Right atrium auricular region (tissue), 2 donors: ENCODE results near the gene PRR5. TPM values are rescaled to one million over a fixed set of nuclear protein-coding genes. Genes with fewer than 3 reads are reported as not detected.

ENCODE experiments used
- DNase-seq: peaks from one replicate; pipeline ENCODE4 v3.0.0-alpha.2; 2019; ENCODE audit warnings: low spot score
- H3K27ac ChIP-seq, 2 donors: fragments of 200-600 bp; sonication (generic); 1 replicate in 1 of 2; 2 replicates in 1 of 2; pipeline ENCODE4 v1.5.1; 2016 to 2019
- H3K27me3 ChIP-seq, 2 donors: fragments of 200-600 bp; sonication (generic); one replicate each; pipeline versions ENCODE4 v1.5.1 to v1.6.0; 2017 to 2019
- H3K36me3 ChIP-seq: fragments of 200-600 bp; sonication (generic); one replicate; pipeline ENCODE4 v1.5.1; 2016
- H3K4me1 ChIP-seq, 2 donors: fragments of 200-600 bp; sonication (generic); one replicate each; pipeline versions ENCODE4 v1.5.1 to v1.6.0; 2017 to 2019
- H3K4me3 ChIP-seq, 2 donors: fragments of 200-600 bp; sonication (generic); 1 replicate in 1 of 2; 2 replicates in 1 of 2; pipeline ENCODE4 v1.5.1; 2017 to 2019; ENCODE audit warnings: mild to moderate bottlenecking in 1 of 2, moderate library complexity in 1 of 2
- H3K9me3 ChIP-seq, 2 donors: fragments of 200-600 bp; sonication (generic); one replicate each; pipeline ENCODE4 v1.5.1; 2019
- CTCF ChIP-seq, 2 donors: fragments of 200-600 bp; sonication (generic); IDR thresholded peaks; one replicate each; pipeline ENCODE4 v1.5.1; 2019; ENCODE audit warnings: antibody characterized with exemption in 2 of 2
- total RNA-seq, 2 donors: library from RNA; depleted of rRNA; stranded (reverse); fragments of >200 nt; gene quantifications; one replicate each; pipeline ENCODE4 v1.1.0, GENCODE V29; 2016

Gene PRR5
- total RNA-seq, 2 donors from 2014 or later = 10.5 to 12.1 TPM

DNA sequence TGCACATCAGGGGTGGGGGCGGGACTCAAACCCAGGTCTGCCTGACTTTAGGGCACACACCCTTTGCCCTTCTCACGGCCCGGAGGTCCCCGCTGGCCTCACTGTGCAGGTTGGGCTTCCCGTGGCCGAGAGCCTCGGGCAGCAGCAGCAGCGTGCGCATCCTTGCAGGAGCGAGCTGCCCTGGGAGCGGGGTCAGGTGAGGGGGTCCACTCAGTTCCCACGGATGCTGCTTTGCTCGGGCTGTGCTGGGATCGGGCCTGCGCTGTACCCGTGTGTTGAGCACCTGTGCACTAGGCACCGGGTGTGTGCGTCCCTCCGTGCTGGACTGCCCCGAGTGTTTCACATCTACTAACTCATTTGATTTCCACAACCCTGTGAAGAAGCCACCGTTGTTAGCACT, 25.1 kb downstream of the PRR5 start:
- Histone ChIP-seq H3K27me3 (no peaks in the 10 kb centered on the region), H3K4me3 (no peak overlapping the region), H3K4me1 (peaks cover 0 to 20% of the 10 kb centered on the region in 2 donors), H3K27ac (no peak overlapping the region), H3K9me3 (no peaks in the 10 kb centered on the region), H3K36me3 (no peaks in the 10 kb centered on the region)
- no peak for DNase-seq
- TF ChIP-seq CTCF (IDR thresholded peaks at IDR 0.05) = no peak

DNA sequence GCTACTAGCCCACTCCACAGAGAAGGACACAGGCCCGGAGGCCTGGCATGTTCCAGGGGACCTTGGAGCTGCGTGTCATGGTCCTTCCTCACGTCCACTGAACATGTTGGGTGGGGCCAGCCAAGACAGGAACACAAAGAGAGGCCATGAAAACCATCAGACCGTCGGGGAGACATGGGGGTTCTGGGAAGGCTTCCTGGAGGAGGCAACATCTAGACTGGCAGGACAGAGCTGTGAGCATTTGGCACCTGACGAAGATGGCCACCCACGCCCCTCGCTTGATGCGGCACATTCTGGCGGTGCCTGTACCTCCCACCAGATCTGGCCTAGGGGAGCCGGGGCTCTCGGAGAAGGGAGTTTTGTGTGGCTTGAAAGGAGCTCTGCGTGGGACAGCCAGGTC, 25.7 kb downstream of the PRR5 start:
- no peak for TF ChIP-seq CTCF (IDR thresholded peaks at IDR 0.05)
- no peak for DNase-seq
- H3K9me3 ChIP-seq = no peaks in the 10 kb centered on the region
- H3K27ac ChIP-seq = no peak overlapping the region
- no peak overlapping the region for H3K4me3 ChIP-seq
- H3K4me1 ChIP-seq = peaks cover 0 to 20% of the 10 kb centered on the region in 2 donors
- H3K36me3 ChIP-seq = no peaks in the 10 kb centered on the region
- H3K27me3 ChIP-seq = no peaks in the 10 kb centered on the region

DNA sequence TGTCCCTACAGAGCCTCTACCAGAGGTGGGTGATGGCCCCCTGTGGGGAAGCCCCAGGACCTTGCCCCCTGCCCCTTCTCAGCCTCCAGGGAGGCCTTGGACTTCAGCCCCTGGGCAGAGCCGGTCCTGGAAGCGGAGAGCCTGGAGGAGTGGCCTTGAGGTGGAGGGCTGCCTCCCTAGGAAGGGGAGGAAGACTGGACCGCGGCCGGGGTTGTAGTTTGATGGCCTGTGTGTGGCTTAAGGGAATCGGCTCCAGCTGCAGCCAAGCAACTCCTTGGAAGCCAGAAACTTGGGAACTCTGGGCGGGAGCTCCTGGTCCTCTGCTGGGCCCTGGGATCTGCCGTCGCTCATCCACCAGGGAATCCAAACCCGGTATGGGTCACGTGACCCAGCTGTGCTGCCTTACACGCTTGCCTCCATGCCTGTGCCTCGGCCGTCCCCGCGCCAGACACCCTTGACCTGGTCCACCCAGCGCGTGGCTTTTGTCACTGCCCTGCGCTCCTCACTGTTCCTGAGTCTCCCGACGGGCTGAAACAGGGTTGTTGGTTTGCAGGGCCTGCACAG, 26.8 kb downstream of the PRR5 start:
- Histone ChIP-seq H3K9me3 (no peaks in the 10 kb centered on the region), H3K36me3 (no peaks in the 10 kb centered on the region), H3K4me1 (peaks cover 0 to 20% of the 10 kb centered on the region in 2 donors), H3K27me3 (no peaks in the 10 kb centered on the region), H3K27ac (no peak overlapping the region), H3K4me3 (peak overlapping the region in 1 of 2 donors; percentile 26)
- DNase-seq = peak; percentile 68
- TF ChIP-seq CTCF (IDR thresholded peaks at IDR 0.05) = no peak

- Histone ChIP-seq H3K4me3 (peak overlapping the region in 1 of 2 donors; percentile 26), H3K27ac (peak overlapping the region in 1 of 2 donors; percentile 21), H3K27me3 (no peaks in the 10 kb centered on the region), H3K9me3 (no peaks in the 10 kb centered on the region), H3K36me3 (no peaks in the 10 kb centered on the region), H3K4me1 (peaks cover 0 to 20% of the 10 kb centered on the region in 2 donors)
- DNase-seq = no peak
- peak in 1 of 2 donors; percentile 28 for TF ChIP-seq CTCF (IDR thresholded peaks at IDR 0.05)
These were observed 27.5 kb downstream of the PRR5 start for GRCh38 chr22:44729391-44730021.

GRCh38 chr22:44730022-44730393, 28.0 kb downstream of the PRR5 start:
- no peaks in the 10 kb centered on the region for H3K9me3 ChIP-seq
- H3K36me3 ChIP-seq = no peaks in the 10 kb centered on the region
- H3K27ac ChIP-seq = peak overlapping the region in 1 of 2 donors; percentile 21
- DNase-seq = no peak
- H3K4me3 ChIP-seq = peak overlapping the region in 1 of 2 donors; percentile 26
- H3K4me1 ChIP-seq = peaks cover 0 to 20% of the 10 kb centered on the region in 2 donors
- no peak for TF ChIP-seq CTCF (IDR thresholded peaks at IDR 0.05)
- no peaks in the 10 kb centered on the region for H3K27me3 ChIP-seq
